HCT116 (cell line): ENCODE data around the gene CXorf38. TPM values are rescaled to one million over a fixed set of nuclear protein-coding genes. Genes with fewer than 3 reads are reported as not detected.

Source experiments
- ATAC-seq: fragments of 200-7000 bp; cut with Tn5 transposase; 2 replicates; pipeline ENCODE4 v1.9.1; 2020; ENCODE audit warnings: mild to moderate bottlenecking, moderate library complexity
- BruUV-seq: library from RNA; stranded (reverse); fragments of 400-500 nt; replicated peaks from 2 replicates; lab custom pipeline; 2021; lab: Mats Ljungman, UMichigan
- CTCF ChIA-PET: fragments of 300-600 bp; sonication (Branson Sonifier 250); formaldehyde crosslinking; loops from one replicate; lab custom pipeline; 2021; ENCODE audit warnings: antibody characterized with exemption; lab: Charles Lee
- POLR2A ChIA-PET: fragments of 300-600, 350-600 bp; sonication (Branson Sonifier 250); formaldehyde crosslinking; loops from one replicate; lab custom pipeline; 2021; ENCODE audit warnings: antibody characterized with exemption; lab: Charles Lee
- RAD21 ChIA-PET, 2 experiments: fragments of 300-600 bp; sonication (Branson Sonifier 250); formaldehyde crosslinking; loops; one replicate each; lab custom pipeline; 2023; ENCODE audit warnings: low total read pairs in 2 of 2; ENCODE audit not compliant: uncharacterized antibody in 2 of 2, unreplicated experiment in 2 of 2, low non-redundant PET in 1 of 2; lab: Charles Lee
- DNase-seq: peaks from one replicate; pipeline ENCODE4 v3.0.0-alpha.2; 2010; ENCODE audit warnings: low read depth, low spot score
- H2AFZ ChIP-seq: fragments of 200-600 bp; shearing (Covaris generic), sonication (generic); 2 replicates; pipeline ENCODE4 v1.6.1; 2017; ENCODE audit warnings: low read depth, mixed run types, mixed read lengths, antibody characterized with exemption, low read length; ENCODE audit not compliant: poor library complexity, severe bottlenecking
- H3K27ac ChIP-seq: 2 replicates; pipeline ENCODE4 v1.5.1; 2012; ENCODE audit warnings: low read depth, low read length
- H3K27me3 ChIP-seq: fragments of 200-600 bp; sonication (generic); 2 replicates; pipeline ENCODE4 v1.6.1; 2016; ENCODE audit warnings: mixed run types, low read length, mixed read lengths; ENCODE audit not compliant: insufficient read depth
- H3K36me3 ChIP-seq, 2 experiments: fragments of 200-500 bp in 1 of 2; fragments of 200-600 bp in 1 of 2; sonication (Bioruptor generic) in 1 of 2; sonication (generic) in 1 of 2; 2 replicates each; pipeline versions ENCODE4 v1.5.1 to v1.6.1; 2014 to 2016; ENCODE audit warnings: low read length in 2 of 2, inconsistent platforms in 1 of 2, mixed read lengths in 1 of 2, mixed run types in 1 of 2; ENCODE audit not compliant: insufficient read depth in 2 of 2, control insufficient read depth in 1 of 2
- H3K4me1 ChIP-seq, 2 experiments: fragments of 200-600 bp in 1 of 2; sonication (generic) in 1 of 2; 2 replicates each; pipeline versions ENCODE4 v1.5.1 to v1.6.1; 2012 to 2017; ENCODE audit warnings: low read length in 2 of 2, inconsistent platforms in 1 of 2, mild to moderate bottlenecking in 1 of 2, mixed read lengths in 1 of 2, mixed run types in 1 of 2, moderate library complexity in 1 of 2; ENCODE audit not compliant: insufficient read depth in 2 of 2, control insufficient read depth in 1 of 2
- H3K4me2 ChIP-seq: fragments of 200-600 bp; sonication (generic); 2 replicates; pipeline ENCODE4 v1.6.1; 2017; ENCODE audit warnings: mixed run types, low read length, mixed read lengths
- H3K4me3 ChIP-seq, 2 experiments: fragments of 200-600 bp in 1 of 2; sonication (generic) in 1 of 2; replicated peaks in 1 of 2; 2 replicates each; pipeline ENCODE4 v1.5.1; 2011 to 2016; ENCODE audit warnings: low read length in 2 of 2, control low read depth in 1 of 2, low read depth in 1 of 2, mild to moderate bottlenecking in 1 of 2, mixed read lengths in 1 of 2, mixed run types in 1 of 2
- H3K79me2 ChIP-seq: fragments of 200-600 bp; sonication (generic); 2 replicates; pipeline ENCODE4 v1.6.1; 2017; ENCODE audit warnings: mild to moderate bottlenecking, mixed run types, low read length, moderate library complexity, mixed read lengths; ENCODE audit not compliant: insufficient read depth
- H3K9ac ChIP-seq: fragments of 200-600 bp; sonication (generic); 2 replicates; pipeline ENCODE4 v1.6.1; 2016; ENCODE audit warnings: low read length, mixed read lengths
- H3K9me2 ChIP-seq: fragments of 200-600 bp; sonication (generic), shearing (Covaris generic); 2 replicates; pipeline ENCODE4 v1.6.1; 2017; ENCODE audit warnings: mixed run types, mild to moderate bottlenecking, moderate library complexity; ENCODE audit not compliant: insufficient read depth
- H3K9me3 ChIP-seq, 2 experiments: fragments of 200-500 bp in 1 of 2; fragments of 200-600 bp in 1 of 2; sonication (Bioruptor generic) in 1 of 2; sonication (generic) in 1 of 2; 2 replicates each; pipeline ENCODE4 v1.6.1; 2014 to 2017; ENCODE audit warnings: low read length in 2 of 2, mixed read lengths in 2 of 2, inconsistent platforms in 1 of 2, low read depth in 1 of 2, mild to moderate bottlenecking in 1 of 2, mixed run types in 1 of 2, moderate library complexity in 1 of 2; ENCODE audit not compliant: control insufficient read depth in 1 of 2, insufficient read depth in 1 of 2
- H4K20me1 ChIP-seq: fragments of 200-600 bp; sonication (generic), shearing (Covaris generic); 2 replicates; pipeline ENCODE4 v1.6.1; 2017; ENCODE audit warnings: mixed run types, mild to moderate bottlenecking, moderate library complexity; ENCODE audit not compliant: insufficient read depth
- ATF3 ChIP-seq: IDR thresholded peaks from 2 replicates; pipeline ENCODE4 v1.6.1; 2012
- CBX3 ChIP-seq: IDR thresholded peaks from 2 replicates; pipeline ENCODE4 v1.6.1; 2012; ENCODE audit warnings: low read depth
- CEBPB ChIP-seq: IDR thresholded peaks from 2 replicates; pipeline ENCODE4 v1.6.1; 2012; ENCODE audit warnings: low read depth
- ELF1 ChIP-seq: IDR thresholded peaks from 2 replicates; pipeline ENCODE4 v1.6.1; 2012; ENCODE audit warnings: low read depth, borderline replicate concordance
- EZH2 ChIP-seq: fragments of 200-600 bp; sonication (generic); IDR thresholded peaks from 2 replicates; pipeline ENCODE4 v1.6.1; 2017; ENCODE audit warnings: antibody characterized with exemption, mixed run types
- EZH2phosphoT487 ChIP-seq: fragments of 200-600 bp; IDR thresholded peaks from 2 replicates; pipeline ENCODE4 v1.6.1; 2018; ENCODE audit warnings: antibody characterized with exemption, borderline replicate concordance
- FOSL1 ChIP-seq: IDR thresholded peaks from 2 replicates; pipeline ENCODE4 v1.6.1; 2012; ENCODE audit warnings: low read depth
- POLR2A ChIP-seq: IDR thresholded peaks from 2 replicates; pipeline ENCODE4 v1.7.0; 2011; ENCODE audit warnings: borderline replicate concordance; ENCODE audit not compliant: insufficient read depth, insufficient read length; ENCODE audit errors: extremely low read depth
- RAD21 ChIP-seq: IDR thresholded peaks from 2 replicates; pipeline ENCODE4 v1.6.1; 2012; ENCODE audit warnings: low read depth, mild to moderate bottlenecking
- SIN3A ChIP-seq: IDR thresholded peaks from 2 replicates; pipeline ENCODE4 v1.6.1; 2012; ENCODE audit warnings: low read depth
- SP1 ChIP-seq: IDR thresholded peaks from 2 replicates; pipeline ENCODE4 v1.6.1; 2012; ENCODE audit warnings: low read depth
- SRF ChIP-seq: IDR thresholded peaks from 2 replicates; pipeline ENCODE4 v1.6.1; 2012; ENCODE audit warnings: low read depth
- TCF7L2 ChIP-seq: IDR thresholded peaks from 2 replicates; pipeline ENCODE4 v1.7.0; 2011; ENCODE audit warnings: borderline replicate concordance, inconsistent platforms; ENCODE audit not compliant: insufficient read depth, insufficient read length; ENCODE audit errors: extremely low read depth
- YY1 ChIP-seq: IDR thresholded peaks from 2 replicates; pipeline ENCODE4 v1.6.1; 2011; ENCODE audit warnings: low read length, low read depth, moderate library complexity, mild to moderate bottlenecking; ENCODE audit not compliant: insufficient replicate concordance; ENCODE audit errors: extremely low read depth
- ZFX ChIP-seq: fragments of 450-650 bp; IDR thresholded peaks from 2 replicates; pipeline ENCODE4 v1.6.1; 2017
- intact Hi-C: fragments of 100-400 bp; cut with micrococcal nuclease; formaldehyde crosslinking; loops from 2 replicates; pipeline ENCODE4 v1.10.0; 2022
- total RNA-seq: library from RNA; stranded (reverse); gene quantifications from one replicate; pipeline ENCODE4 v1.2.1, GENCODE V29; 2021; ENCODE audit not compliant: unreplicated experiment
- TF ChIP-seq, protein P1 (sequence below): IDR thresholded peaks from 2 replicates; pipeline ENCODE4 v1.6.1; 2012; ENCODE audit warnings: low read depth
- TF ChIP-seq, protein P2 (sequence below): IDR thresholded peaks from 2 replicates; pipeline ENCODE4 v1.6.1; 2012
- TF ChIP-seq, protein P3 (sequence below): IDR thresholded peaks from 2 replicates; pipeline ENCODE4 v1.6.1; 2011; ENCODE audit warnings: mild to moderate bottlenecking, low read length, moderate library complexity; ENCODE audit not compliant: insufficient replicate concordance; ENCODE audit errors: extremely low read depth
- TF ChIP-seq, protein P4 (sequence below), 3 experiments: fragments of 200-600 bp in 1 of 3; sonication (generic) in 1 of 3; IDR thresholded peaks in 2 of 3; conservative IDR thresholded peaks in 1 of 3; 2 replicates each; pipeline ENCODE4 v1.5.1; 2012 to 2017; ENCODE audit warnings: low read depth in 2 of 3, low read length in 2 of 3, antibody characterized with exemption in 1 of 3, borderline replicate concordance in 1 of 3, control low read depth in 1 of 3, mild to moderate bottlenecking in 1 of 3, mixed read lengths in 1 of 3, mixed run types in 1 of 3, moderate library complexity in 1 of 3; ENCODE audit not compliant: insufficient read depth in 1 of 3

The CXorf38 gene
- total RNA-seq, 1 experiment from 2014 or later: 11.5 TPM

DNA sequence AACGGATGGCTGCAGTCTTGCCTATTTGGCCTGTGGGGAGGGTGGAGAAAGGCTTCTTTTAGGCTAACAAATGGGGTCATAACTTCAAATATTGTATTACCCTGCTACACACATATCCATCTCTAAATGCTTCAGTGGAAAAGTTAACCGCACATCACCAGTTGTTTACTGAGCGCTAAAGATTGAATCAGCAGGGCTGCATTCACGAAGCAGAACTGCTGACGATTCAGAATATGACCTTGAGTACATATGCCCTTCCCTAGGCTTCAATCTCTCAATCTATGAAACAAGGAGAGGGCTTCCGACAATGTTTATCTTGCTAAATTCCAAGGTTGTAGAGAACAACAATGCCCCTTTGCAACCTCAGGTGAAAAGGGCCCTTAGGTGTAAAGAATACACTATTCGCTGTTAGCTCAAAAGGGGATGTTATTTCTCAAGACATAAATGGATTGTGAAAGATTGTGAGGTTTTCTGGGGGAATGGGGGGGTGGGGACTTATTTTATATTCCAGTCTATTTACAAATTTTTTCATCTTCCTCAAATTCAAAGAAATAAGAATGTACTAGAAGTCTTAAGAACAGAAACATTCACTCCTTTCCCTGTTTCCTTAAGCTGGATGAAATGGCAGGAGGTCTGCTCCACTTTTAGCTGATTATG lies 69.2 kb downstream of the CXorf38 start:
- RAD21 ChIA-PET: no interaction called here
- POLR2A ChIA-PET: no interaction called here

More for the DNA sequence above, 69.2 kb downstream of the CXorf38 start:
- no peak overlapping the region for H3K4me2 ChIP-seq
- DNase-seq (no peak), ATAC-seq (no peak)
- H3K79me2 ChIP-seq: peaks cover 8% of the 10 kb centered on the region
- H2AFZ ChIP-seq: no peak overlapping the region
- H3K9ac ChIP-seq: no peak overlapping the region
- BruUV-seq: no TSS peak
- no peak overlapping the region for H3K27ac ChIP-seq
- no peak overlapping the region for H3K4me3 ChIP-seq
- peaks cover 0 to 11% of the 10 kb centered on the region in 2 experiments; a peak in 2 of 4 replicates for H3K4me1 ChIP-seq
- H4K20me1 ChIP-seq: no peaks in the 10 kb centered on the region
- TF ChIP-seq POLR2A (no peak), EZH2 (no peak), SIN3A (no peak), ZFX (no peak), ELF1 (no peak), SRF (no peak), CEBPB (no peak), FOSL1 (no peak), YY1 (no peak), TCF7L2 (no peak), CBX3 (no peak), SP1 (no peak), ATF3 (no peak), RAD21 (no peak), EZH2phosphoT487 (no peak)
- TF ChIP-seq, protein P1, sequence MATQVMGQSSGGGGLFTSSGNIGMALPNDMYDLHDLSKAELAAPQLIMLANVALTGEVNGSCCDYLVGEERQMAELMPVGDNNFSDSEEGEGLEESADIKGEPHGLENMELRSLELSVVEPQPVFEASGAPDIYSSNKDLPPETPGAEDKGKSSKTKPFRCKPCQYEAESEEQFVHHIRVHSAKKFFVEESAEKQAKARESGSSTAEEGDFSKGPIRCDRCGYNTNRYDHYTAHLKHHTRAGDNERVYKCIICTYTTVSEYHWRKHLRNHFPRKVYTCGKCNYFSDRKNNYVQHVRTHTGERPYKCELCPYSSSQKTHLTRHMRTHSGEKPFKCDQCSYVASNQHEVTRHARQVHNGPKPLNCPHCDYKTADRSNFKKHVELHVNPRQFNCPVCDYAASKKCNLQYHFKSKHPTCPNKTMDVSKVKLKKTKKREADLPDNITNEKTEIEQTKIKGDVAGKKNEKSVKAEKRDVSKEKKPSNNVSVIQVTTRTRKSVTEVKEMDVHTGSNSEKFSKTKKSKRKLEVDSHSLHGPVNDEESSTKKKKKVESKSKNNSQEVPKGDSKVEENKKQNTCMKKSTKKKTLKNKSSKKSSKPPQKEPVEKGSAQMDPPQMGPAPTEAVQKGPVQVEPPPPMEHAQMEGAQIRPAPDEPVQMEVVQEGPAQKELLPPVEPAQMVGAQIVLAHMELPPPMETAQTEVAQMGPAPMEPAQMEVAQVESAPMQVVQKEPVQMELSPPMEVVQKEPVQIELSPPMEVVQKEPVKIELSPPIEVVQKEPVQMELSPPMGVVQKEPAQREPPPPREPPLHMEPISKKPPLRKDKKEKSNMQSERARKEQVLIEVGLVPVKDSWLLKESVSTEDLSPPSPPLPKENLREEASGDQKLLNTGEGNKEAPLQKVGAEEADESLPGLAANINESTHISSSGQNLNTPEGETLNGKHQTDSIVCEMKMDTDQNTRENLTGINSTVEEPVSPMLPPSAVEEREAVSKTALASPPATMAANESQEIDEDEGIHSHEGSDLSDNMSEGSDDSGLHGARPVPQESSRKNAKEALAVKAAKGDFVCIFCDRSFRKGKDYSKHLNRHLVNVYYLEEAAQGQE: no peak
- TF ChIP-seq, protein P2, sequence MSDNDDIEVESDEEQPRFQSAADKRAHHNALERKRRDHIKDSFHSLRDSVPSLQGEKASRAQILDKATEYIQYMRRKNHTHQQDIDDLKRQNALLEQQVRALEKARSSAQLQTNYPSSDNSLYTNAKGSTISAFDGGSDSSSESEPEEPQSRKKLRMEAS: no peak
- TF ChIP-seq, protein P3, sequence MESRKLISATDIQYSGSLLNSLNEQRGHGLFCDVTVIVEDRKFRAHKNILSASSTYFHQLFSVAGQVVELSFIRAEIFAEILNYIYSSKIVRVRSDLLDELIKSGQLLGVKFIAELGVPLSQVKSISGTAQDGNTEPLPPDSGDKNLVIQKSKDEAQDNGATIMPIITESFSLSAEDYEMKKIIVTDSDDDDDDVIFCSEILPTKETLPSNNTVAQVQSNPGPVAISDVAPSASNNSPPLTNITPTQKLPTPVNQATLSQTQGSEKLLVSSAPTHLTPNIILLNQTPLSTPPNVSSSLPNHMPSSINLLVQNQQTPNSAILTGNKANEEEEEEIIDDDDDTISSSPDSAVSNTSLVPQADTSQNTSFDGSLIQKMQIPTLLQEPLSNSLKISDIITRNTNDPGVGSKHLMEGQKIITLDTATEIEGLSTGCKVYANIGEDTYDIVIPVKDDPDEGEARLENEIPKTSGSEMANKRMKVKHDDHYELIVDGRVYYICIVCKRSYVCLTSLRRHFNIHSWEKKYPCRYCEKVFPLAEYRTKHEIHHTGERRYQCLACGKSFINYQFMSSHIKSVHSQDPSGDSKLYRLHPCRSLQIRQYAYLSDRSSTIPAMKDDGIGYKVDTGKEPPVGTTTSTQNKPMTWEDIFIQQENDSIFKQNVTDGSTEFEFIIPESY: no peak
- TF ChIP-seq, protein P4, sequence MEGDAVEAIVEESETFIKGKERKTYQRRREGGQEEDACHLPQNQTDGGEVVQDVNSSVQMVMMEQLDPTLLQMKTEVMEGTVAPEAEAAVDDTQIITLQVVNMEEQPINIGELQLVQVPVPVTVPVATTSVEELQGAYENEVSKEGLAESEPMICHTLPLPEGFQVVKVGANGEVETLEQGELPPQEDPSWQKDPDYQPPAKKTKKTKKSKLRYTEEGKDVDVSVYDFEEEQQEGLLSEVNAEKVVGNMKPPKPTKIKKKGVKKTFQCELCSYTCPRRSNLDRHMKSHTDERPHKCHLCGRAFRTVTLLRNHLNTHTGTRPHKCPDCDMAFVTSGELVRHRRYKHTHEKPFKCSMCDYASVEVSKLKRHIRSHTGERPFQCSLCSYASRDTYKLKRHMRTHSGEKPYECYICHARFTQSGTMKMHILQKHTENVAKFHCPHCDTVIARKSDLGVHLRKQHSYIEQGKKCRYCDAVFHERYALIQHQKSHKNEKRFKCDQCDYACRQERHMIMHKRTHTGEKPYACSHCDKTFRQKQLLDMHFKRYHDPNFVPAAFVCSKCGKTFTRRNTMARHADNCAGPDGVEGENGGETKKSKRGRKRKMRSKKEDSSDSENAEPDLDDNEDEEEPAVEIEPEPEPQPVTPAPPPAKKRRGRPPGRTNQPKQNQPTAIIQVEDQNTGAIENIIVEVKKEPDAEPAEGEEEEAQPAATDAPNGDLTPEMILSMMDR (IDR thresholded peaks at IDR 0.05 in 2 of 3, conservative IDR thresholded peaks at IDR 0.05 in 1 of 3; ENCODE audit: borderline replicate concordance in 1 of 3, insufficient read depth in 1 of 3, low read depth in 2 of 3, low read length in 2 of 3): no peak
- H3K27me3 ChIP-seq: no peaks in the 10 kb centered on the region
- CTCF ChIA-PET: interaction anchor here (0.7 kb wide), 1 partner anchor 89 kb away, joined by 6 read pairs; no protein-coding TSS in a partner anchor
- intact Hi-C loops: loop anchor here (10.0 kb wide), 1 partner anchor 217 kb away; no protein-coding TSS in a partner anchor
- no peaks in the 10 kb centered on the region for H3K9me3 ChIP-seq
- no peaks in the 10 kb centered on the region for H3K36me3 ChIP-seq
- H3K9me2 ChIP-seq: no peaks in the 10 kb centered on the region
